Activated gamma-delta T cell treated with anti-CD3 and anti-CD28 coated beads, Interleukin-2, amount 50 U/mL, for 16 hours (primary cell): Measurements from ENCODE around the gene COL5A3.

Experiments used
- DNase-seq: peaks from one replicate; pipeline ENCODE4 v3.0.0-alpha.2; 2020; ENCODE audit warnings: low read depth

The COL5A3 gene

GRCh38 chr19:10010939-10011338, 635 bp upstream of the COL5A3 start:
- no peak for DNase-seq

GRCh38 chr19:10009714-10010224, 535 bp downstream of the COL5A3 start:
- DNase-seq: no peak

DNA sequence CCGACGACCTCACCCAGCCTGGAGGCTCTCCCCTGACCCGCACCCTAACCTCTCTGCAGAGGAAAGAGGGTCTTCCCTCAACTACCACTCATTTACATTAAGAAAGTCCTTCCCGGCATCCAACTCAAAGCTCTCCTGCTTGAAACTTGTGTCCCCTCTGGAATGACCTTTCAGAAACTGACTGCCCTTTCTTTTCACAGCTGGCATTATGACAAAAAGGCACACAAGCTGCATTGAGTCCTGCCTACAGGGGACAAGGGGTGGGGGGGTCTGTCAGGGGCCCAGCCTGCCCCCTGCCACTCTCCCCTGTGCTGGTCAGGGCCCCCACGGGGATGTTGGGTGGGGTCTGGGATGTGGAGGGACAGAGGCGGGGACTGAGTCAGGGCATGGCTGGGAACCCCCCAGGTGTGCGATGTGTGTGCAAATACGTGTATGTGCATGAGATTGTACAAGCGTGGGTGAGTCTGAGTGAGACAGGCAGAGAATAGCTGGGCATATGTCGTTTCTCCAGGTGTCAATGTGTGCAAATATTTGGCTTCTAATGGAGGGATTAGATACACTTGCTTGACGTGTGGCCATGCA, 2.0 kb downstream of the COL5A3 start:
- DNase-seq: no peak

- DNase-seq: no peak
These were observed 2.7 kb downstream of the COL5A3 start for GRCh38 chr19:10007371-10008183.

- DNase-seq: no peak
These were observed 3.5 kb downstream of the COL5A3 start for GRCh38 chr19:10006752-10007323.

GRCh38 chr19:10006335-10006708, 4.0 kb downstream of the COL5A3 start:
- peak; percentile 25 for DNase-seq

DNA sequence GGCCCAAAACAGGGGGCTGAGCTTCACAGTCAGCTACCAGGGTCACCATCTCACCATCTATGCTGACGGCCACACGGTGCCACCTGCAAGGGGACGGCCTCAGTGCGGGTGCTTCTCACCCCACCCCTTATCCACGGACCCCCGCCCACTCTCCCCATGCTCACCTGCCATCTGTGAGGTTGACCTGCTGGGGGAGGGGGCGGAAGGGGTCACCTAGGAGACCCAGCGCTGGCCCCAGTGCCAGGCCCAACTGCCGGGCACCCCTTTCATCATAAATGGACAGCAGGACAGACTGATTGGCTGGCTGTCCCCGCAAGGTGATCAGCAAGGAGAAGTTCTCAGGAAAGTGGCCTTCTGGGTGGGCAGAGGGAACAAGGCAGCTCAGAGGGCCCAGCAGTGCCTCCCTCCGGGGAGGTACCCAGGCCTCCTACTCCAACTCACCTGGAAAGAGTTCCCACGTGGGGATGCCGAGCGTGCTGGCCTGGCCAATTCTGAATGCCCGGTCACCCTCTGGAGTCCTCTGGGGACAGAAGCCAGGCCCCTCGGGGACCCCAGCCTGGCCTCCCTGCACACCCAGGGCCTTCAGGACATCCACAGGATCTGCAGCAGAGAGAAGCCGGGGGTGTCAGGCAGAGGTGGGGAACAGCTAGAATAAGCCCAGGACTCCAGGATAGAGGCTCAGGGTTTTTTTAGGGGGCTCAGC, 4.5 kb downstream of the COL5A3 start:
- no peak for DNase-seq

- DNase-seq: no peak
These were observed 5.7 kb downstream of the COL5A3 start for GRCh38 chr19:10004617-10005016.

GRCh38 chr19:10003271-10003670, 7.0 kb downstream of the COL5A3 start:
- DNase-seq: no peak

DNA sequence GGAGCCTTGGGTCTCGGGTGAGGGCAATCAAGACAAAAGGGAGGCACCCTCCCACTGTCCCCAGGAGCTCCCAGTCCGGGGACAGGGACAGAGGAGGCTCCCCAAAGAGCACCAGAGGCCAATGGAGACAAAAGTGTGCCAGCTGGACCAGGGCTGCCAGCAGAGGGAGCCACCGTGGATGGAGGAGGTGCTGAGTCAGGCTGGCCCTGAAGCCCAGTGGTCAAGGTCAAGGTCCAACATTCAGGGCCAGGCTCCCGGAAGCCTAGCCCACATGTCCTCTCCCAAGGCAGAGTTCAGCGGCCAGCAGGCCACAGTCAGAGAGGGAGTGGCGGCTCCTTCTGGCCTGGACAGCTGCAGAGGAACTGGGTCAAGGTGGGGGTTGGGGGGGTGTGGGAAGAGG, 8.4 kb downstream of the COL5A3 start:
- no peak for DNase-seq

DNA sequence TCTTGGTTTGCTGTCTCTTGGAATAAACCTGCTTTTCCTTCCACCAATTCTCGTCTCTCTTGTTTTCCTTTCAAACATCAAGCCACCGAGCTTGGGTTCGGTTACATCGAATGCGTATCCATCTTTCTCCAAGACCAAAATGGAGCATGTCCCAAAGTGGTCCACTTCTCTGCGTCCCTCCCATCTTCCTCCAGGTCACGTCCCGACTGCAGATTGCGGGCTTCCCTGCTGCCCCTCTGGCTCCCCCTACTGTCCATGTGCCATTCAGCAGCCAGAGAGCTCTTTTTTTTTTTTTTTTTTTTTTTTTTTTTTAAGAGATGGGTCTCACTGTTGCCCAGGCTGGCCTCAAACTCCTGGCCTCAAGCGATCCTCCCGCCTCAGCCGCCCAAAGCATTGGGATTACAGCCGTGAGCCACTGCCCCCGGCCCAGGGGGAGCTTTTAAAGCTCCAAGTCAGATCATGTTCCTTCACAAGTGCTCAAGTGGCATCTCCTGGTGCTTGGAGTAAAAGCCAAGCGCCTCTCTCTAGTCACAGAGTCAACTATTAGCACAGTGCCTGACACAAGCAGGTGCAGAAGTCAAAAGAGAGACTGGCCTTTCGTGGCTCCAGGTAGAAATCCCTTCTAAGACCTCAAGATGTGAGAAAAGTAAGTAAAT, 10.0 kb downstream of the COL5A3 start:
- peak; percentile 35 for DNase-seq

GRCh38 chr19:9996541-9996940, 13.8 kb downstream of the COL5A3 start:
- no peak for DNase-seq

DNA sequence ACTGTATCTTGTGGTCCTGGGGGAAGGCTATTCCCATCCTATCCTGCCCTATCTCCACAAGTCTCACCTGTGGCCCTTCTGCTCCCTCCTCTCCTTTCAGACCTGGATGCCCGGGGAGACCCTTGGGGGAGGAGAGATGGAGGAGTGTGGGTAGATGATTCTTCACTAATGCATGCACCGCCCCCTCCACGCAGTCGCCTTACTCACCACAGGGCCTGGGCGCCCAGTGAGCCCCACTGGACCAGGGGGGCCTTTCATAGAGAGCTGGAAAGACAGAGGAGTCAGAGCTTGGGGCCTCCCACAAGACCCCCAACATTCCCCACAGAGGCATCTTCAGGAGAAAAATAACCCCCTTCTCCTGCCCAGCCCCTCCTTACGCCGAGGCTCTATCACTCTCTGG, 14.3 kb downstream of the COL5A3 start:
- DNase-seq: no peak

- DNase-seq: no peak
These were observed 15.2 kb downstream of the COL5A3 start for GRCh38 chr19:9995084-9995483.

DNA sequence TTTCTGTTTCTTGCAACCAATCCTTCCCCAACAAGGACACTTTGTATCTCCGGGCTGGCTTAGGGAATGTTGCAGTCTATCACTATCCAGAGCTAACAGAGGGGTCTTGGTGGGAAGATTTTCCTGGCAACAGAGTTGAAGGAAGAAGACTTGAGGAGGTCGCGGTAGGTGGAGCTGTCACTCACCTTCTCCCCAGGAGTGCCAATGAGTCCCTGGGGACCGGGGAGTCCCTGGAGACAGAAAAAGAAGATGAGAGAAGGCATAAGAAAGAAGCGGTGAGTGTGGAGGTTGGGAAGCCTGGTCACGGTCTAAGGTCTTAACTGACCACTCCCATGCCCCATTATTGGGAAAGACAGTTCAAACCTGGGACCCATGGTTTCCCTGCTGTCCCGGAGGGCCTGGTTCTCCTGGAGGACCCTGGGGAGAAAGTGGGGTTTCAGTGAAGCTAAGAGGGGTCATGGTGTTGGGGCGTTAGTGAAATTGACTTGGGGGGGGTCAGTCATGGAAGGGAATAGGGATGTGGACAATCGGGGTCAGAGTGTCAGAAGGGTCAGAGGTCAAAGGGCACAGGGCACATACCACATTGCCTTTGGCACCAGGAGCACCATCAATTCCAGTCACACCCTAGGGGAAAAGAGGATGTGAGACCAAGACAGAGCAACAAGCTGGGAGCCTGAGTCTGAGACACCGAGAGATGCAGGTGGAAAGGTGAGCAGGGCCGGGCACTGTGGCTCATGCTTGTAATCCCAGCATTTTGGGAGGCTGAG, 18.7 kb downstream of the COL5A3 start:
- DNase-seq: no peak

GRCh38 chr19:9989504-9989903, 20.8 kb downstream of the COL5A3 start:
- no peak for DNase-seq

GRCh38 chr19:9986787-9987281, 23.5 kb downstream of the COL5A3 start:
- no peak for DNase-seq

DNA sequence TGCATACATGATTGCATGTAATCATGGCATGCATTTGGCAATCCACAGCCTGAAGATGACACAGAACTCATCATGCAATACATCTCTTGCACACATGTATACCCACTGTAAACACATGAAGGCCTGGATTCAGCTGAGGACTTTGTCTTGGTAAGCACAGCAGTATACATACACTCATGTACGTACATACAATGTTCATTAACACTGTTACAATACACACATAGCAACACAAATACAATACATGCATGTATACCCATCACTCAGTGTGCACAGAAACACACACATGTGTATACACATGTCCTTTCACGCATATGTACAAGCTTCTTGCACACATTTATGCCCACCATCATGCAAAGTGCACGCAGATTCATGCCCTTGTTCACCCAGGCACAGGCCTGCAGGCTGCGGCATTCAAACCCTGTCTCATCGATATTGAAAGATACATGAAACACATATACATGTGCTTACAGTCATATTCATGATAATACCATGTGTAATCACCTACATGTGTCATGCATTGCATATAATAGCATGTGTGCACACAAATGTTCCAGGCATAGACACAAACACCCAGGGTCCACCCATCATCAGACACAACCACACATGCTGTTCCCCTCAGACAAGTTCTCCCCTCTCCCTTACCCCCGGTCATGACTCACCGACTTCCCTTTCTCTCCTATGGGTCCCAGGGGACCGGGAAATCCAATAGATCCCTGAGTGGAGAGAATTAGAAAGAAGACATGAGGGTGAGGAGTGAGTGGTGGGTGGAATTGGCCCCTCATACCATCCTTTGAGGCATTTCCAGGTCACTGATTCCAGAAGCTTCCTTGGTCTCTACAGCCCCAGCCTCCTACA, 28.7 kb downstream of the COL5A3 start:
- DNase-seq: no peak

GRCh38 chr19:9972103-9972502, 38.2 kb downstream of the COL5A3 start:
- DNase-seq: no peak
